GM12878 (cell line): Measurements from ENCODE around the gene NACAD. TPM values are rescaled to one million over a fixed set of nuclear protein-coding genes. Genes with fewer than 3 reads are reported as not detected.
A peak's percentile ranks its signal among the peaks of the same experiment; 100 is the strongest.

Experiments
- ATAC-seq: fragments of 200-7000 bp; cut with Tn5 transposase; 3 replicates; pipeline ENCODE4 v1.9.1; 2020; ENCODE audit warnings: mild to moderate bottlenecking, moderate library complexity
- BruUV-seq: library from RNA; stranded (reverse); fragments of 400-500 nt; replicated peaks from 2 replicates; lab custom pipeline; 2021; lab: Mats Ljungman, UMichigan
- CTCF ChIA-PET: fragments of 300-600 bp; sonication (Branson Sonifier 250); formaldehyde crosslinking; extraction: SDS; loops from one replicate; lab custom pipeline; 2021; ENCODE audit warnings: inconsistent platforms; lab: Yijun Ruan, JAX
- POLR2A ChIA-PET: fragments of 350-600 bp; formaldehyde crosslinking; extraction: SDS; loops from one replicate; lab custom pipeline; 2021; ENCODE audit warnings: inconsistent platforms; lab: Charles Lee
- RAD21 ChIA-PET: fragments of 300-600 bp; sonication (Branson Sonifier 250); formaldehyde crosslinking; loops from one replicate; lab custom pipeline; 2023; ENCODE audit warnings: antibody characterized with exemption; ENCODE audit not compliant: unreplicated experiment; lab: Charles Lee
- SMC1A ChIA-PET: fragments of 300-600 bp; sonication (Branson Sonifier 250); formaldehyde crosslinking; loops from one replicate; lab custom pipeline; 2023; ENCODE audit not compliant: unreplicated experiment, uncharacterized antibody; lab: Charles Lee
- DNase-seq: peaks from one replicate; pipeline ENCODE4 v3.0.0-alpha.2; 2011; ENCODE audit warnings: low read depth, low spot score
- FAIRE-seq: peaks from 3 replicates; lab custom pipeline; 2011; peaks lifted over from hg19 to GRCh38; lab: Jason Lieb, UNC
- H2AFZ ChIP-seq: 2 replicates; pipeline ENCODE4 v1.6.0; 2011; ENCODE audit warnings: low read depth, low read length, control low read depth; ENCODE audit not compliant: control insufficient read depth
- H3K27ac ChIP-seq: 2 replicates; pipeline ENCODE4 v1.5.1; 2011; ENCODE audit warnings: control low read depth; ENCODE audit not compliant: control insufficient read depth, insufficient read depth
- H3K27me3 ChIP-seq, 2 experiments: replicated peaks in 1 of 2; 2 replicates each; pipeline versions ENCODE4 v1.6.0 to v1.6.1; 2011; ENCODE audit warnings: low read length in 1 of 2; ENCODE audit not compliant: control insufficient read depth in 2 of 2, insufficient read depth in 2 of 2
- H3K36me3 ChIP-seq, 2 experiments: 2 replicates each; pipeline ENCODE4 v1.5.1; 2011; ENCODE audit warnings: low read length in 1 of 2; ENCODE audit not compliant: control insufficient read depth in 2 of 2, insufficient read depth in 2 of 2
- H3K4me1 ChIP-seq: 2 replicates; pipeline ENCODE4 v1.6.1; 2011; ENCODE audit warnings: mild to moderate bottlenecking, low read length, moderate library complexity, mixed read lengths; ENCODE audit not compliant: control insufficient read depth, insufficient read depth
- H3K4me2 ChIP-seq: 2 replicates; pipeline ENCODE4 v1.6.0; 2011; ENCODE audit warnings: control low read depth; ENCODE audit not compliant: control insufficient read depth, insufficient read depth
- H3K4me3 ChIP-seq: fragments of 200-600 bp; sonication (generic); 2 replicates; pipeline ENCODE4 v1.5.1; 2016
- H3K79me2 ChIP-seq: 2 replicates; pipeline ENCODE4 v1.6.0; 2011; ENCODE audit warnings: low read length; ENCODE audit not compliant: control insufficient read depth, insufficient read depth
- H3K9ac ChIP-seq: 2 replicates; pipeline ENCODE4 v1.8.0; 2011; ENCODE audit warnings: low read length, control low read depth, mixed read lengths; ENCODE audit not compliant: control insufficient read depth, insufficient read depth
- H3K9me3 ChIP-seq: replicated peaks from 3 replicates; pipeline ENCODE4 v1.5.1; 2011; ENCODE audit warnings: mild to moderate bottlenecking, low read length; ENCODE audit not compliant: control insufficient read depth, insufficient read depth
- H4K20me1 ChIP-seq: 2 replicates; pipeline ENCODE4 v1.6.0; 2011; ENCODE audit not compliant: control insufficient read depth, insufficient read depth
- ASH2L ChIP-seq: fragments of 300-600, 200-600 bp; sonication (generic); IDR thresholded peaks from 2 replicates; pipeline ENCODE4 v1.6.1; 2017; ENCODE audit warnings: low read depth, mild to moderate bottlenecking, borderline replicate concordance
- CBX3 ChIP-seq: fragments of 200-600 bp; sonication (generic); IDR thresholded peaks from 2 replicates; pipeline ENCODE4 v1.6.1; 2016; ENCODE audit warnings: low read depth, borderline replicate concordance
- SPI1 ChIP-seq: IDR thresholded peaks from 2 replicates; pipeline ENCODE4 v1.6.1; 2011; ENCODE audit warnings: low read depth, mild to moderate bottlenecking, low read length, moderate library complexity, borderline replicate concordance; ENCODE audit not compliant: insufficient read depth
- WGBS: methylation state at CpG from one replicate; pipeline ENCODE4 v1.1.6; 2016; ENCODE audit warnings: low lambda C conversion rate; ENCODE audit not compliant: insufficient replicate concordance, insufficient coverage; ENCODE audit errors: missing lambda C conversion rate; 5-methylcytosine and 5-hydroxymethylcytosine counted together
- in situ Hi-C: fragments of 300-500 bp; cut with MboI; formaldehyde crosslinking; loops from 9 replicates; pipeline ENCODE4 v1.14.3; 2018; ENCODE audit warnings: mixed read lengths
- intact Hi-C: fragments of 100-400 bp; cut with micrococcal nuclease; formaldehyde crosslinking; loops from one replicate; pipeline ENCODE4 v1.14.2; 2022; ENCODE audit not compliant: unreplicated experiment
- polyA plus RNA-seq, 11 experiments: library from polyadenylated mRNA; depleted of rRNA in 4 of 11; unstranded in 6 of 11; stranded (reverse) in 5 of 11; fragments of >200 nt; fragmentation: Nextera tagmentation in 4 of 11; fragmentation: Illumina TruSeq in 1 of 11; extraction: Ambion mirVana in 4 of 11; extraction: Trizol in 1 of 11; gene quantifications; 1 replicate in 1 of 11; 2 replicates in 10 of 11; pipeline versions ENCODE4 v1.2.1 to v1.2.3, GENCODE V29; 2011 to 2016; ENCODE audit warnings: inconsistent platforms in 2 of 11, missing spikeins in 2 of 11, low read depth in 1 of 11
- total RNA-seq, 4 experiments: library from RNA; depleted of rRNA in 3 of 4; stranded (reverse); fragments of >200 nt in 3 of 4; fragmentation: Illumina TruSeq in 1 of 4; extraction: Trizol in 1 of 4; gene quantifications; 2 replicates each; pipeline versions ENCODE4 v1.2.1 to v1.2.3, GENCODE V29; 2013 to 2021
- TF ChIP-seq, protein P1 (sequence below): fragments of 450-650 bp; IDR thresholded peaks from 2 replicates; pipeline ENCODE4 v1.6.1; 2017; ENCODE audit warnings: mild to moderate bottlenecking, moderate library complexity

NACAD gene
- total and polyA plus RNA-seq, 10 of the 15 experiments (the other 5 are each of a cell fraction or from before 2014, with no cell fraction given): not detected

DNA sequence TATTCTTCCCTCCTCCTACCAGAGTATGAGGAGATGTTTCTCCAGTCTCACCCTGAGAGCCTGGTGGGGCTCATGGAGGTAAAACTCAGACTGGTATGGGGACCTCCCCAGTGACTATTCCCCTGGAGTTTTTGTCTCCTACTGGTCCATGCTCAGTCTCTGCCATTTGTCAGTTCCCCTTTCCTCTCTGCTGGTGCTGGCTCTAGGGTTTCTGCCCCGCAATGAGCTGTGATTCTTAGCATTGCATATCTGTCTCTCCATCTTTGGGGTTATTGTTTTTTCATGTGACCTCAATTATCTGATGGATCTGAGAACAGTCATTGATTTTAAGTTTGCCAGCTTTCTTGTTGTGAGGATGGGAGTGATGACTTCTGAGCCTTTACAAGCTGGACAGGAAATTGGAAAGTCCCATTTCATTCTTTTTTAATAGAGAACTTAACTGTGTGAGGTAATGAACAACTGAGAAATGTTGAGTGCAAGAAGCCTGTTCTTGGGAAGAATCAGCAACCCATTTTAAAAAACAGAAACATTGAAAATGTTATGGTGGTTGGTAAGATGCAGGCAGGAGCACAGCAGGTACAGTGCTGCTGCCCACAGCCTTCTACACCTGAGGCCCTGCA is 26.9 kb downstream of the NACAD start:
- peak; percentile 63; the same call in 1 of the 2 replicates for TF ChIP-seq SPI1
- TF ChIP-seq, protein P1, sequence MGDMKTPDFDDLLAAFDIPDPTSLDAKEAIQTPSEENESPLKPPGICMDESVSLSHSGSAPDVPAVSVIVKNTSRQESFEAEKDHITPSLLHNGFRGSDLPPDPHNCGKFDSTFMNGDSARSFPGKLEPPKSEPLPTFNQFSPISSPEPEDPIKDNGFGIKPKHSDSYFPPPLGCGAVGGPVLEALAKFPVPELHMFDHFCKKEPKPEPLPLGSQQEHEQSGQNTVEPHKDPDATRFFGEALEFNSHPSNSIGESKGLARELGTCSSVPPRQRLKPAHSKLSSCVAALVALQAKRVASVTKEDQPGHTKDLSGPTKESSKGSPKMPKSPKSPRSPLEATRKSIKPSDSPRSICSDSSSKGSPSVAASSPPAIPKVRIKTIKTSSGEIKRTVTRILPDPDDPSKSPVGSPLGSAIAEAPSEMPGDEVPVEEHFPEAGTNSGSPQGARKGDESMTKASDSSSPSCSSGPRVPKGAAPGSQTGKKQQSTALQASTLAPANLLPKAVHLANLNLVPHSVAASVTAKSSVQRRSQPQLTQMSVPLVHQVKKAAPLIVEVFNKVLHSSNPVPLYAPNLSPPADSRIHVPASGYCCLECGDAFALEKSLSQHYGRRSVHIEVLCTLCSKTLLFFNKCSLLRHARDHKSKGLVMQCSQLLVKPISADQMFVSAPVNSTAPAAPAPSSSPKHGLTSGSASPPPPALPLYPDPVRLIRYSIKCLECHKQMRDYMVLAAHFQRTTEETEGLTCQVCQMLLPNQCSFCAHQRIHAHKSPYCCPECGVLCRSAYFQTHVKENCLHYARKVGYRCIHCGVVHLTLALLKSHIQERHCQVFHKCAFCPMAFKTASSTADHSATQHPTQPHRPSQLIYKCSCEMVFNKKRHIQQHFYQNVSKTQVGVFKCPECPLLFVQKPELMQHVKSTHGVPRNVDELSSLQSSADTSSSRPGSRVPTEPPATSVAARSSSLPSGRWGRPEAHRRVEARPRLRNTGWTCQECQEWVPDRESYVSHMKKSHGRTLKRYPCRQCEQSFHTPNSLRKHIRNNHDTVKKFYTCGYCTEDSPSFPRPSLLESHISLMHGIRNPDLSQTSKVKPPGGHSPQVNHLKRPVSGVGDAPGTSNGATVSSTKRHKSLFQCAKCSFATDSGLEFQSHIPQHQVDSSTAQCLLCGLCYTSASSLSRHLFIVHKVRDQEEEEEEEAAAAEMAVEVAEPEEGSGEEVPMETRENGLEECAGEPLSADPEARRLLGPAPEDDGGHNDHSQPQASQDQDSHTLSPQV: no peak
- TF ChIP-seq CBX3: no peak
- no peak for TF ChIP-seq ASH2L
- FAIRE-seq: no peak
- Histone ChIP-seq H3K9ac (no peak overlapping the region), H3K4me3 (no peak overlapping the region), H2AFZ (no peak overlapping the region), H3K9me3 (no peaks in the 10 kb centered on the region), H3K27me3 (no peaks in the 10 kb centered on the region), H3K36me3 (peaks cover 15 to 34% of the 10 kb centered on the region in 2 experiments), H3K79me2 (peaks cover 19% of the 10 kb centered on the region), H3K4me1 (0 out of 2 replicates have a peak, but pooled peaks cover 8% of the 10 kb centered on the region), H4K20me1 (peaks cover 4% of the 10 kb centered on the region; the same call in 1 of the 2 replicates), H3K27ac (peak overlapping the region; percentile 1), H3K4me2 (no peak overlapping the region)
- DNase-seq: no peak
- BruUV-seq: no TSS peak
- ChIA-PET RAD21 (interaction anchor here (0.7 to 1.8 kb wide), 6 partner anchors 16 to 88 kb away, joined by 3 to 10 read pairs (median 4); no protein-coding TSS in a partner anchor), SMC1A (interaction anchor here (1.1 to 2.2 kb wide), 5 partner anchors 10 to 88 kb away, joined by 3 to 7 read pairs (median 4); no protein-coding TSS in a partner anchor), CTCF (interaction anchor here (0.6 to 0.9 kb wide), 3 partner anchors 42 to 88 kb away, joined by 3 read pairs; no protein-coding TSS in a partner anchor), POLR2A (interaction anchor here (1.0 kb wide), 1 partner anchor 61 kb away, joined by 3 read pairs; no protein-coding TSS in a partner anchor)
- in situ Hi-C loops: no loop called here
- intact Hi-C loops: no loop called here
- ATAC-seq: peak; percentile 73
- 100% methylated on average over 1 of the region's 1 CpG for WGBS
